ENCODE data around the gene TLX3.
"Not testable (repeated sequence)": the region's sequence is repeated elsewhere in the genome, so short reads cannot be mapped to it uniquely, and the experiment has no call there.

TLX3 gene

GRCh38 chr5:171308453-171309275 is at the start of gene TLX3:
Gene TLX3 (plus strand): TSS chr5:171309248. CDS start chr5:171309366, 118 bp downstream.
- no peak for DNase-seq

DNA sequence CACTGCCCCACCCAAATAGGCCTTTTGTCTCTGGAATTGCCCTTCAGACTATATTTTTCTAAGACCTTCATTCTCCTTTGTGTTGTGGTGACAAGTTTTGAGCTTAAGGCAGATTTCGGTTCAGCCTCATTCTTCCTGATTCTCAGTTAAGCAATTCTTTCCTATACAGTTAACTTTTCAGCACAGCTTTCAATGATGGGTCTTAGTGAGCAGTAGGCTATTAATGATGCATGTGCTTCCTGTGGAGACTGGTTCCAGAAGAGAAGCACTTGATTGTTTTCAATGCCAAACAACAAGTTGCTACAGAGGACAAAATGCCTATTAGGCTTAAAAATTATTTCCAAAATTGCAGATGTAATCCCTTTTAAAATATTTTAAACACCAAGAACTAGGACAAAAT is 47.7 kb upstream of the TLX3 start:
- no peak for DNase-seq

DNA sequence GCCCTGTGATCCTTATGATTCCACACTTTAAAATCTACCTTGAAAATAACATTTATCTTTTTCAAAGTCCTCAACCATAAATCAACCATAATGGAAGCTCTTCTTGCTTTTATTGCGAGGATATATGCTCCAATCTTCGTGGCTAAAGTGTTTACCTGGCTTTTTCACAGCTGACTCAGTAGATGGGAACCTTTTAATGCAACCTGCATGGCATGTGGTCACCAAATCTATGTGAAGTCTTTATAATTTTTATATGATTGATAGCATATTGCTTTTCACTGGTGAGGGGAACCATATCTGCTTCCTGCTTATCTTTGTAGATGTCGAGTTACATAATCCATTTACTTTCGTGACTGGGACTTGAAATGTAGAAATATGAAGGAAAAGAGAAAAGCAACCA is 47.1 kb upstream of the TLX3 start:
- DNase-seq, result no peak

DNA sequence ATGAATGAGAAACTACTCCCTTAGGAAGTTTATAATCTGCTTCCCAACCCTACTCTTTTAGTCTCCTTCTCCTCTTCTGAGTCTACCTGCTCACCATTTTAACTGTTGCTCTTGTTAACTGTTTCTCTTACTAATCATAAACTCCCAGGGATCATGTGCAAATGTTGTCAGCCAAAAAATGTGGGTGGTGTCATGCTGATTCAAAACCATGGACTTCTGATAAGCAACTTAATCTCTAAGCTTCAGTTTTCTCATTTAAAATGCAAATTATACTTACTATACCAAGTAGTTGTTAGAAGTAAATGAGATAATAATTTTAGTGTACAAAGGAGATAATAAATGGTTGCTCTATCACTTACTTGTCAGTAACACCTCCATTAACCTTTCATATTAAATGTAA is 45.9 kb upstream of the TLX3 start:
- no peak for DNase-seq

DNA sequence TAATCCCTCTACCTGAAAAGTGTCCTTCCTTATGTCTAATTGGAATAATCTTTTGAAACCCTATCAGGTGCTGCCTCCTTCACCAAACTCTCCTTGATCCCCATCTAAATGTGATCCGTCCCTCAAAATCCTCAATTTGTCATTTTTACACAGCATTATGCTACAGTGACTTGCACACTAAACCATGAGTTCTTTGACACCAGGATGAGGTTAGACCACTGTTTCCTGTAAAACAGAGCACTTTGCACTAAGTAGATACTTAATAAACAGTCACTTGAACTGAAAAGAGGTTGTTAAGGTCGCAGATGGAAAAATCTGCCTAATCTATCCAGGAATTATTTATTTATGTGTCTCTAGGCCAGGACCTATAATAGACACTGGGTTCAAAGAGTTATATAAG is 44.2 kb upstream of the TLX3 start:
- no peak for DNase-seq

- no peak for DNase-seq
Measured at GRCh38 chr5:171268700-171269620, 40.1 kb upstream of the TLX3 start.

DNA sequence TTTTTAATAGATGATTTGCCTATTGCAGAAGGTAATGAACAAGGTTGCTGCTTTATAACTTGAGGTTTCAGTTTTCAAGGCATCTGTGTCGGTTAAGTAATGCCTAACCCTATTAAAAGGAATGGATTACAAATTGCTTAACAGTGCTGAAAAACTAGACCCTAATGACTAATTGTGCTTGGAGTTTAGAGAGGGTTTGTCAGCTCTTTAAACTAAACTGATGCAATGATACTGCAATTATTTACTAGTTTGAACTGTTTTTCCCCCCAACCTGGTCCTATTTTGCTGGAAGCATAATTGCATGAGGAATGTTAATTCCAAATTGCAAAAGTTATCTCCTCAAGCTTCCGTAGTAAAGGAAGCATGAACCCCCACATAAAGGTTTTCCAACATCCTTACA is 39.3 kb upstream of the TLX3 start:
- DNase-seq, result no peak

DNA sequence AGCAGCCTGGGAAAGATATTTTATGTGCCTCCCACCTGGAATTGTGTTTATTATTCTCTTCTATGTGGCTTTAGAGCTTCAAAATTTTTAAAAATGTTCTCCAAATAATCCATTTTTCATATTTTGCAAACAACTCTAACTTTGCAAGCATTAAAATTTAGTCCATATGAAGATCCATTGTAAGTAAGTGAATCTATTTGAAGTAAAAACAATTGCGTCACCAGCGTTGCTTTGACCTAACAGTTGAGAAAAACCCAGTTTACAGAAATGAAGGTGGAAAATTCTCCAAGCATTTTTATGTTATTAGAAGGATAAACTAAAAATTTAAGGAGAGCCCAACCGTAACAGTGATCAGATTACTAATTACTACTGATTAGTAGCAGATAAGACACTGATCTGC is 38.9 kb upstream of the TLX3 start:
- no peak for DNase-seq

GRCh38 chr5:171271798-171272197 is 37.2 kb upstream of the TLX3 start:
- DNase-seq, result no peak

DNA sequence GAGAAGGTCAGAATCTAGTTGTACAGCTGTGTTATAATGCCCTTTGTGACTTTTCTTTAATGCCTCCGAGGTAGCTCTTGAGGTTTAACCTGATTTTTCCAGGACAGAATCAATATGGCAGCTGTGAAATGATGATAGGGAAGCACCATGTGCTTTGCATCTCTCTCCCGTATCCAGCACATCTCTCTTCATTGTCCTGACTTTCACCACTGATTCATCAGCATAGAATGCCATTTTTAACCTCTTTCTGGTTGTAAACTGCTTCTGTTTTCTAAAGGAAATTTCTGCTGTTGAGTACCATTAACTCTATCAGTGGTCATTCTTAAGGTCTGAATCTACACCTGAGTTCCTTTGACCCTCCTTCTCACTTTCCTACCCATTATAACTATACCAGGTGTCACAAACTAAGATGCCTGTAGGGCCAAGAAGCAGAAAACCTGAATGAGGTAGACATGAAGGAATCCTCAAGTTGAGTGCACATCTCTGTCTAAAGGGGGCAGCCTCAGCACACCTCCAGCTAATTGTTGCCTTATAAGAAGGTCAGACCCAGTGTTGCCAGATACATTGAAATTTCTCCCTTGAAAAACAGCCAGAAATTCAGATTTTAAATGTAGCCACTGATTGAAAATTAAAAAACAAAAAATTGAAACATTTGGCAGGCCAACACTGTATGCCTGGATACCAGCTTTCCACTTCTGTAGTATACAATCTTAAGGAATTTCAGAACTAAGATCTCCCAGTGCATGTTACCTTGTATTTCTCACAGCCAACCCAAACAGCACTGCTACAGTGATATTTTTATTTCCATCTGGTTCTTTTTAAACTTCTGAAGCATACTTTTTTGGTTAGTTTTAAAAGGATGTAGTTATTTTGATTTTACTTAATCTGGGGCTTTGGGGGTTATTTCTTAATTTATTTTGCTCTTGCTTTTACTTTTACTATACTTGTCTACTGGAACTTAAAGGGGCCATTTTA is 35.8 kb upstream of the TLX3 start:
- no peak for DNase-seq

DNA sequence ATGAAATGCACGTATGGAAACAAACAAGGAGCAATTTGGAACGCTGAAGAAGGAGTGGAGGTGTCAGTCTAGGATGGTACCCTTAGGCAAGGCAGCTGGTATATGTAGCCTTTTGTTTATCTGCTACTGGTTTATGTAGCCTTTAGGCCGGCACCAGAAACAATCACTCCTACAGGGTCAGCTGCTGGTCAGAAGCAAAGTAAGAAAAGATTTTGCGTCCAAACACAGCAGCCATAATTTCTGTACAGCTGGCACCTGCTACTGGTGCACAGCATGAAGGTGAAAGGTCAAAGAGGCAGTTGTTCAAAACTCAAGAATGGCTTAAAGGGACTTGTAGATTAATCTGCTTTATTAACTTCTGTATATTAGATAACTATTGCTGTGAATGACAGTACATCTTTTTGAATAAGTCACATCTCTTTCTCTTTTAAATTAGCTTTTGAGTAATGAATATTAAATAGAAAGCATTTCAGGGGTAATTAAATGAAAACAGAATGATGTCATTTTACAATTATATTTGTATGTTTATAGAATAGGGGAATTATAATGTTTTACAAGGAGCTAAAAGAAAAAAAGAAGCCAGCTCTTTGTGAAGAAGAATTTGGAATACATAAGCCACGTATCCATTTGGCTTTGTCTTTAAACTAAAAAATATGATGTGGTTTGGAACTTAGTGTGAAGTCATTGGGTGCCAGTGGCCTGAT is 33.1 kb upstream of the TLX3 start:
- no peak for DNase-seq

DNA sequence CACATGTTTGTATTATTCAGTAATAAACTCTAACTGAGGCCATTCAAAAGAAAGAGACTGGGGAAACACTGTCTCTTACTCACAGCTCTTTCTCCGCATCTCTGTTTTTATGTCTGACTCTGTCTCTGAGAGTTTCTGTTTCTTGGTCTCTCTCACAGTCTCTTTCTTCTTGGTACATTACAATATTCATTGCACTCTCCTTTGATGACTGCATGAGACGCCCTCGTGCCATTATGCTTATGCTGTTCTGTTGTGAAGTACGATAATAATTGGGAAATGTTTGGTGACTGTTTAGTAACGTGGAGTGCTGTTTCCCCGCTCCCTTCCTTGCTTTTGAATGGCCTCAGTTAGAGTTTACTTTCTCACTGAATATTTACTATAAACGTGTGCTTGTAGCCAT is 25.3 kb upstream of the TLX3 start:
- no peak for DNase-seq

GRCh38 chr5:171285465-171285864 is 23.6 kb upstream of the TLX3 start:
- DNase-seq, result no peak

DNA sequence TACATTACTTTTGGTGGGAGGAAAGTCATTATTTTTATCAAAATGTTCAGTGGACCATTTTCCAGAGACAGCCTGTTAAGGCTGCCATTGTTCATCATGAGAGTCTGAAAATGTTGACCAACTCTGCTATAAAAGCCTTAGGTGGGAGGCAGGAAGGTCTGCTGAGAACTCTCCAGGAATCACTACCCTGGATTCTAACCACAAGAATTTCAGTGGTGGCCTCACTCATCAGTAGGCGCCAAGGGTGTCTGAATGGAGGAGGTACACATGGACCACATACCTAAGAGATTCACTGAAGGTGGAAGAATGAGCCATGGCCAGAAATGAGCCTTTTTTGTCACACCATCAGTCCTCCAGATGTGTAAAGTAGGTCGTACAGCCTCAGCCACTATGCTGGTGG is 21.0 kb upstream of the TLX3 start:
- DNase-seq, result no peak

DNA sequence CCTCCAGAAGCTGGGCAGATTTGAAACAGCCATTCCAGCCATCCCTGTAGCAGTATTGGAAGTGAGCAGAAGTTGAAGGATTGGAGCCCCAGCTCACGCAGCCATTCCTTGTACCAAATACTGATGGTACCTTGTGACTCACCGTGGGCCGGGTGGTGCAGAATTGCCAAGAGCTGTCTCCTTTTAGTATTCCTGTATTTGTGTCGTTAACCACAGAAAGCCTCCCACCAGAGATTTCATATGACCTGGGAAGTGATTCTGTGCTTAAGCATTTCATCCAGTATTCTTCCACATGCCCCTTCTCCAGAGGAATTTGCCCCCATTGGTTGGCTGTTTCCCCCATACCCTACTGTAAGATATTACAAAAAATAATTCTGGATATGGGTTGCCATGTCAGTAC is 17.7 kb upstream of the TLX3 start:
- DNase-seq, result no peak

- no peak for DNase-seq
Measured at GRCh38 chr5:171295299-171295698, 13.7 kb upstream of the TLX3 start.

- no peak for DNase-seq
Measured at GRCh38 chr5:171295801-171296200, 13.2 kb upstream of the TLX3 start.

DNA sequence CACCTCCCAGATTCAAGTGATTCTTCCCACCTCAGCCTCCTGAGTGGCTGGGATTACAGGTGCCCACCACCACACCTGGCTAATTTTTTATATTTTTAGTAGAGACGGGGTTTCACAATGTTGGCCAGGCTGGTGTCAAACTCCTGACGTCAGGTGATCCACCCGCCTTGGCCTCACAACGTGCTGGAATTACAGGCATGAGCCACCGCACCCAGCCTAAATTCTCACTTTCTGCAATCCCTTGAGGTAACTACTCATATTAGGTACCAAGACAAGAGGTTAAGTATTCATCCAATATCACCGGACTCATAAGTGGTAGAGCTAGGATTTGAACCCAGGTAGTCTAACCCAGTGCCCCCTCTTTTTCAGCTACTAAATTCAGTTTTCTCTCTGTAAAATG is 11.1 kb upstream of the TLX3 start:
- DNase-seq, result not testable (repeated sequence)

- no peak for DNase-seq
Measured at GRCh38 chr5:171299228-171299627, 9.8 kb upstream of the TLX3 start.

DNA sequence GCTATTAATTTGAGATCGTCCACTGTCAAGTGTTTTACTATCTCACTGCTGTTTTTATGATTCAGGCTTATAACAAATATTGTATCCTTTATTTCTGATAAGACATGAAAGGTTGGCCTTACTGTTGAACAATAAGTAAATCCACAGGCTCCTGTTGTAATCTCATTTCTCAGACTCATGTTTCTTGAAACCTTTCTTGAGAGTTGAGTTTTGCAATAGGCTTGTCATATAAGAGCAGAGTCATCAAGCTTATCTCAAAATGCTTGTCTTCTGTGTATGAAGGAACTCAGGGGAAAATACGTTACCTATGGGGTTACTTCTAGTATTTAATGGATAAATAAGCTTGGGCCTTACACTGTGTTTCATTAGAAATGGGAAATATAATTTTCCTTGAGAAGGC is 9.2 kb upstream of the TLX3 start:
- no peak for DNase-seq

- no peak for DNase-seq
Measured at GRCh38 chr5:171300358-171300757, 8.7 kb upstream of the TLX3 start.

DNA sequence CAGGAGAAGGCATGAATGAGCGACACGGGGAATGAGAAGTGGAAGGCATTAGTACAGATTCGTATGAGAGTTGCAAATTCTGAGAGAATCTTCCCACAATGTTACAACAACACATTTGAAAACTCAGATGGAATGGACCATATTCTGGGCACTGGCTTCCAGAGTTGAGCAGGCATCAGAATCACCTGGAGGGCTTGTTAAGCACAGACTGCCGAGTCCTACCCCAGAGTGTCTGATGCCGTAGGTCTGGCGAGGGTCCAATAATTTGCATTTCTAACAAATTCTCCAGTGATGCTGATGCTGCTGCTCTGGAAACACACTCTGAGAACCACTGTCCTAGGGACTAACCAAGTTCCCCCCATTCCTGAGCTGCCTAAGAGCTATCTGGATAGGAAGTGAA is 2.9 kb upstream of the TLX3 start:
- no peak for DNase-seq
